ENCODE measurements around the gene SNRPE.

DNA sequence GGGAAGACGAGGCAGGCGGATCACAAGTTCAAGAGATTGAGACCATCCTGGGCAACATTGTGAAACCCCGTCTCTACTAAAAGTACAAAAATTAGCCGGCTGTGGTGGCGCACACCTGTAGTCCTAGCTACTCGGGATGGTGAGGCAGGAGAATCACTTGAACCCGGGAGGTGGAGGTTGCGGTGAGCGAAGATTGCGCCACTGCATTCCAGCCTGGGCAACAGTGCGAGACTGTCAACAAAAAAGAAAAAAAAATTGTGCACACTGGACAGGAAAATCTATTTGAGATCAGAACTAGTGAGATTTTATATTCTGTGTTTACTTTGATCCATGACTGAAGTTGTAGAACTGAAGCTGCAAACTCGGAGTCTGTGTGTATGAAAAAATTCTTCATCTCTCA lies 40.2 kb downstream of the SNRPE start:
- TF ChIP-seq POLR2A (IDR thresholded peaks at IDR 0.05) = no peak
- TF ChIP-seq POLR2AphosphoS5 (IDR thresholded peaks at IDR 0.05) = no peak
- TF ChIP-seq, protein P1, sequence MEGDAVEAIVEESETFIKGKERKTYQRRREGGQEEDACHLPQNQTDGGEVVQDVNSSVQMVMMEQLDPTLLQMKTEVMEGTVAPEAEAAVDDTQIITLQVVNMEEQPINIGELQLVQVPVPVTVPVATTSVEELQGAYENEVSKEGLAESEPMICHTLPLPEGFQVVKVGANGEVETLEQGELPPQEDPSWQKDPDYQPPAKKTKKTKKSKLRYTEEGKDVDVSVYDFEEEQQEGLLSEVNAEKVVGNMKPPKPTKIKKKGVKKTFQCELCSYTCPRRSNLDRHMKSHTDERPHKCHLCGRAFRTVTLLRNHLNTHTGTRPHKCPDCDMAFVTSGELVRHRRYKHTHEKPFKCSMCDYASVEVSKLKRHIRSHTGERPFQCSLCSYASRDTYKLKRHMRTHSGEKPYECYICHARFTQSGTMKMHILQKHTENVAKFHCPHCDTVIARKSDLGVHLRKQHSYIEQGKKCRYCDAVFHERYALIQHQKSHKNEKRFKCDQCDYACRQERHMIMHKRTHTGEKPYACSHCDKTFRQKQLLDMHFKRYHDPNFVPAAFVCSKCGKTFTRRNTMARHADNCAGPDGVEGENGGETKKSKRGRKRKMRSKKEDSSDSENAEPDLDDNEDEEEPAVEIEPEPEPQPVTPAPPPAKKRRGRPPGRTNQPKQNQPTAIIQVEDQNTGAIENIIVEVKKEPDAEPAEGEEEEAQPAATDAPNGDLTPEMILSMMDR (IDR thresholded peaks at IDR 0.05) = no peak
- no peak for TF ChIP-seq EP300 (IDR thresholded peaks at IDR 0.05)
